ENCODE results near the gene SLC22A2.
"Not testable (repeated sequence)": the region's sequence is repeated elsewhere in the genome, so short reads cannot be mapped to it uniquely, and the experiment has no call there.

SLC22A2 gene

DNA sequence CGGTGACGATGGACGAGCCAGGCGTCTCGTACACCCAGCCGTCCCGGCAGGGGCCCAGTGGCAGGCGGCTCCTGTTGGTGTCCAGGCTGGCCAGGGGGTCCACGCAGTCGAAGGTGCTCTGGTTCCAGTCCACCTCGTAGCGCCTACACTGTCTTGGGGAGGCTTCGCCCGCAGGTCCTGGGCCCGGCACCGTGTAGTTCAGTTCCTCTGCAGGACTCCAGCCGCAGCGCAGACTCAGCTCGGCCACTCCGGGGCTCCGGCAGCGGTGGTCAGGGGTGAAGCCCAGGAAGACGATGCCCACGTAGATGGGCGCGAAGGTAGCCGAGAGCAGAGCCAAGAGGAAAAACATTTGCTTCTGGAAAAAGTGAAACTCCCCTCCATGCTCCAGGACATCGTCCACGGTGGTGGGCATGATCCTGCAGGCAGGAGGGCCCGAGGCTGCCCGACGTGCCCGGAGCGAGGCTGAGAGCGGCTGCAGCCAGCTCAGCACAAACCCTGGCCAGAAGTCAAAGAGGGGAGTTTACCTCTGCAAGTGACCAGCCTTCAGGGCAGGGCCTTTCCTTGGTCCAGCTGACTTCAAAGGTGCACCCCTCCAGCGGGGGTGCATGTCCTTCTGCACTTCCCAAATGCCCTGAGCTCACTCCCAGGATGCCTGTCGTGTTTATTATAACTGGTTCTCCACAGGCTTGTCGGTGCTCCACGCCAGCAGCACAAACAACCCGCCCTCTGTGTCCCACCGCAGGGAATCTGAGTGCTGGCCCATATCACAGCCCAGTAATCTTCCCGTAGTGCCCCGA lies at the start of gene SLC22A2:
Gene SLC22A2, minus strand, starts transcription at position 476 of the 797 bp plus-strand sequence. Its CDS starts 64 bp downstream, at position 412.
- no peak for DNase-seq (ENCODE audit: low read depth)

DNA sequence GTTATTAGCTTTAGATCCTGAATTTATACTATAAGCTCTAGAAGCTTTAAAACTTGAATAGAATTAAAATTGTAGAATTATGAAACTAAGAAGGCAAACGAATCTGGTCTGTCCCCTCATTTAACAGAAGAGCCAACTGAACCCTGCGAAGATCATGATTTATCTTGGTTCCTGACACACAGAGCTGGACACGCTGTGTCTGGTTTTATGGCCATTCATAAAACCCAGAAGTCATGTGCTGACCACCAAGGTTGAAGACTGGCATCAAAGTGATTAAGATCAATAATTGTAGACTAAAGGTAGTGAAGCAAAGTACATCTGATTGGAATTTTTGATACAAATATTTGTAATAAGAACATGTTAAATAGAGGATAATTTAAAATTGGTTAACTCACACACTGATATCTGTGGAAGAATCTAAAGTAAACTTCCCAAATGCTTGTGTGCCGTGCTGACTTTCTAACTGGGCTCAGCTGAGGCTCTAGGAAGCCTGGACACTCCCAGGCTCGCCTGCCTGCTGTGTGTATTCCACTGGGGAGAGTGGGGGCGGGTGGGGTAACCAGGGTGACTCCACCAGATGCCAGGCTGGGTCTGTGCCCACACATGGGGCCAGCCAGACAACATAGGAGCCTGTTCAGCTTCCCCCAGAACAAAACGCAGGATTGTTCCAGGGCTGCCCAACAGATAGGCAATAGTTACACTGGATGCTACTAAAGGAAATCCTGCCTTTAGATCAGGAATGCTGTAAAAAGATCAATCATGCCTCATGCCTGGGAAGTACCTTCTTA lies 47.5 kb upstream of the SLC22A2 start:
- no peak for DNase-seq (ENCODE audit: low read depth)

DNA sequence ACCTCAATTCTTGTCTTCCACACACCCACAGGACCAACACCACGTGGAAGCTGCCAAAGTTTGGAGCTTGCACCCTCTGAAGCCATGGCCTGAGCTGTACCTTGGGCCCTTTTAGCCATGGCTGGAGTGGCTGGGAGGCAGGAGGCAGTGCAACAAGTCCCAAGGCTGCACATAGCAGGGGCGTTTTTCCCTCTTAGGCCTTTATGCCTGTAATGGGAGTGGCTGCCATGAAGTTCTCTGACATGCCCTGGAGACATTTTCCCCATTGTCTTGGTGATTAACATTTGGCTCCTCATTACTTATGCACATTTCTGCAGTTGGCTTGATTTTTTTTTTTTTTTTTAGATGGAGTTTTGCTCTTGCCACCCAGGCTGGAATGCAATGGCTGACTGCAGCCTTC lies 45.2 kb upstream of the SLC22A2 start:
- DNase-seq (ENCODE audit: low read depth) = no peak

DNA sequence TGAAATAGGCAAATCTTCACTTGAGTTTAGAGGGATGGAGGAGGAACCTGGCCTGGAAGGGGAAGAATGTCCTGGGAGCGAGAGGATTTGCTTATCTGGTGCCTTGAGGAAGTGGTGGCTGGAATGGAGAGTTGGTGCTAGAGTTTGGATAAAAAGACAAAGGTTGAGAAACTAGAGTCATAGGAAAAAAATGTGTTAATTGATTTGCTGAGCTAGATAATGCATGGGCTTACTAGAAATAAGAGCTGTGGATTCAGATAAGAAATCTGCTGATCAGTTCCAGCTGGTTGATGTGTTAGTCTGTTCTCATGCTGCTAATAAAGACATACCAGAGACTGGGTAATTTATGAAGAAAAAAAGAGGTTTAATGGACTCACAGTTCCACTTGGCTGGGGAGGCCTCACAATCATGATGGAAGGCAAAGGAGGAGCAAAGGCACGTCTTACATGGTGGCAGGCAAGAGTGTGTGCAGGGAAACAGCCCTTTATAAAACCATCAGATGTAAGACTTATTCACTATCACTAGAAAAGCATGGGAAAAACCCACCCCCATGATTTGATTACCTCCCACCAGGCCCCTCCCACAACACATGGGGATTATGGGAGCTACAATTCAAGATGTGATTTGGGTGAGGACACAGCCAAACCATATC lies 43.9 kb upstream of the SLC22A2 start:
- DNase-seq (ENCODE audit: low read depth) = not testable (repeated sequence)

DNA sequence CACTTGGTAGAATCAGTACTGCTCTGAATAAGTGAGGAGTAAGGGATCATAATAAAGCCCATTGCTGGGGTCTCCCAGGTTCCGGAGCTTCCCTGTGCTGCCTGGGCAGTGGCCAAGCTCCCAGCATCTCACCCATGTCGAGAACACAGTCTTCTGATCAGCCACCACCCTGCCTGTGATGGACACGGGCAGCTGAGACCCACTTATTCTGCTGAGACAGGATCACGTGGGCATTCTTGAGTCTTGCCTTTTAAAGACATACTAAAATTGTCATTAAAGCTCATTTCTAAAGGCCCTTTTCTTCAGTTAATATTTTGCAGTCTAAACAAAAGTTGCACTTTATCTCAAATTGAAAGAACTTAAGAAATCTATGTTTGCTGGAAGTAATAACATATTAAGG lies 42.7 kb upstream of the SLC22A2 start:
- DNase-seq (ENCODE audit: low read depth) = no peak

DNA sequence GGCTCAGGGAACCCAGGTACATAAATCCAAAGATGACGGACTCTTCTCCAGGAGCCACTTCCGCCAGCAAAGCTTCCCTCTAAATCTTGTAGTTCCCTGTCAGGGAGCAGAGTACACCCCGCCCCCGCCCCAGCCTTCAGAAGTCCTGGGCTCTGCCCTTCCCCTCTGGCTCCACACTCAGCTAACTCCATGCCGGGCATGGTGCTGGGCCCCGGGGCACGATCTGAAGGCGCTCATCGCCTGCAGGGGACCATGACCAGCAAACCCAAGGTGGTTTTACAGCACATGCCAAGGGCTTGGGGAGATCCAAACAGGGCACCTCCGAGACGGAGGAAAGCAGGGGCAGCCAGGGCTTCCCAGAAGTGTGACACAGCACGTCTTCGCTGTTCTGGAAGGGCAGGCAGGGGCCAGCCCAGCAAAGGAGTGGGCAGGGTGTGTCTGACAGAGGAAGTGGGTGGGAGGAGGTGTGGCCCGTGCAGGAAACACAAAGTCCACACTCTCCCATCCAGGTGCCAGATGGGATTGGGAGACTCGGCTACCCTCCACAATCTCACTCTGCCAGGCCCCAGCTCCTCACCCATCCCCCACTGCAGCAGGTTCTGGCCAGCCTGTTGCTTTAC lies 41.6 kb upstream of the SLC22A2 start:
- DNase-seq (ENCODE audit: low read depth) = no peak

DNA sequence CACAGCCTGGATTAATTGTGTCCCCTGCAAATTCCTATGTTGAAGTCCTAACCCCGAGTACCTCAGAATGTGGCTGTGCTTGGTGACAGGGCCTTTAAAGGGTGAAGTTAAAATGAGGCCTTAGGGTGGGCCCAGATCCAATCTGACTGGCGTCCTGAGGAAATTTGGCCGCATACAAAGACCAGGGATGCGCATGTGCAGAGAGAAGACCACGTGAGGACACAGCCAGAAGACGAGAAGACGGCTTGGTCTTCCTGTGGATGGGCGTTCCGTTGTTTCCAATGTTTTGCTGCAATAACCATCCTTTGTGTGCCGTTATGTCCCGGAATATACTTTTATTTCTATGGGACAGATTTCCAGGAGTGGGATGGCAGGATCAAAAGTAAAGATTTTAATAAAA lies 40.9 kb upstream of the SLC22A2 start:
- no peak for DNase-seq (ENCODE audit: low read depth)

DNA sequence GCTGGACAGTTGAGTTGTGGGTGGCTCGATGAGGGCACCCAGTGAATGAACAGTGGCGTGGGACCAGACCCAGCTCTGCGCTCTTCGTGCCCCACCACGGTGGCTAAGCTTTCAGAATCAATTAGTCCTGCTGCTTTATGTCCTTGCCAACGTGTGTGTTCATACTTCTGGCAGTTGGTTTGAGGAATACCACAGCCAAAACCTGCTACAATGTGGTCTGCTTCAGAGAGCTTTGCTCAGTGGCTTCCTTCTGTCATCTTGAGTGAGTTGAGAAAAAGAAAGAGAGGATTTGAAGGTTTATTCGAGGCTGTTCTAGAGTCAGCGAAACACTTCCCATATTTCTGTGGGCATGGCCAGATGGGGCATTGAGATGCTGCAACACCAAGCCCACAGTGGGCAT lies 39.5 kb upstream of the SLC22A2 start:
- no peak for DNase-seq (ENCODE audit: low read depth)

DNA sequence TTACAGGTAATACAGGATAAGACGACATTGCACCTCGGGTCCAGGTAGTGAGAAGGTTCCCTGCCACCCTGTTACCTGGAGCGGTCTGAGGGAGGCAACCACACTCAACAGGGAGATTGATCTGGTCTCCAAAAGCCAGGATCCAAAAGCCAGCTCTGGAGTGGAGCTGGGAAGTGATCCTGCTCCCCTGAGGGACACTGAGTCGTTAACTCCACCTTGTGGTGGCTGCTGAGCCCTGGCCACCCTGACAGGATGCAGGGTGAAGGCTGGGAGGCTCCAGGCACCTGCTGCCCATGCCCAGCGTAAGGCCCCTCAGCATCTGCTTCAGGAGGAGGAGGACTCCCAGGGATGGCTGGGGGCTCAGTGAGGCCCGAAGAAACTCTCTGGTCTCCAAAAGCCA lies 38.7 kb upstream of the SLC22A2 start:
- DNase-seq (ENCODE audit: low read depth) = no peak

DNA sequence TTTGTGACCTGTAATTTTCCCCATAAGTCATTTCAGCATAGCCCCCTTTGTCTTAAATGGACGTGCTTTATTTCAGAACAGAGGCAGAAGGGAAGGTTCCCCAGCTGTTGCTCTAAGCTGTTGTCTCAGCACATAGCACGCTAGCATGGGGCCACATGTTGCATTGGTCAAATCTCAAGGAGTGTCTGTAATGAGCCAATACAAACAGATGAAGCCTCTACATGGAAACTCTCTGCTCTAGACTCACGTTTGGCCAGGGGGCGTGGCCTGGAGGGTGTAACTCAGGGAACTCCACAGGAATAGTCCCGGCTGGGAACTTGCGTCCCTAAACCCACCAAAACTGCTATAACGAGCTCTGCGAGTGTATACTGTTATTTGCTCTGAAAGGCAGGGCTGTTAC lies 35.2 kb upstream of the SLC22A2 start:
- no peak for DNase-seq (ENCODE audit: low read depth)

DNA sequence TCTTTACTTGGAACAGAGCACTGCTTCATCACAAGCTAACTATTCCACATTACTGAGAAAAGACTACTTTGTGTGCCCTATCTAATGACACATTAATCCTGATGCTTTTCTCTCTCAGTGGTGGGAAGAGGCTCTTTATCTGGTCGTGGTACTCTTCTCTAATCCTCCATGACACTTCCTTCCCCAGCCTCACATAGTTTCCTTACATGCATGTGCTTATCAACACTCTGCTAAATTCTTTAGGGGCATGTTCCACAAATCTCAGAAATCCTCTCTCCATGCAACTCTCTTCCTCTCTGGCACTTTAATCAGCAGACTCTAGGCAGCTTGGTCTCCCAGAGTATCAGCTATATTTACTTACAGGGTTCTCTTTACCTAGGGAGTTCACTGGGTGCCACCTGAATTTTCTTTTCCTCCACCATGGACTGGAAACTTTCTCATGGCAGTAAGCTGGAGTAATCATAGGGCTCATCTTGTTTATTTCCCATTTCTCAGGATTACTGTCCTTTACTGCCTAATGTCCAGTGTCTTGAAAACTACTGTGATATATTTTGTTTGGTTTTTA lies 27.0 kb upstream of the SLC22A2 start:
- DNase-seq (ENCODE audit: low read depth) = no peak

DNA sequence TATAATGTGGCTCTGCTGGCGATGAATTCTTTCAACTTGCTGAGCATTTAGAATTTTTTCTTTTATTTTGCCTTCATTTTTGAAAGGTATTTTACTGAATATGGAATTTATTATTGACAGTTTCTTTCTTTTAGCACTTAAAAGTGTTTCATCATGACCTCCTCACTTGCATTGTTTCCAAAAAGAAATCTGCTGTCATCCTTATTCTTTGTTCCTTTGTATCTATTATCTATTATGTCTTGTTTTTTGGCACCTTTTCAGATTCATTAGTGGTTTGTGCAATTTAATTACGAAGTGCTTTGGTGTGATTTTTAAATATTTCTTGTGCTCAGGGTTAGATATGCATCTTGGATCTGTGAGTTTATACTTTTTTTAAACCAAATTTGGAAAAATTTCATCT lies 26.0 kb upstream of the SLC22A2 start:
- DNase-seq (ENCODE audit: low read depth) = no peak

DNA sequence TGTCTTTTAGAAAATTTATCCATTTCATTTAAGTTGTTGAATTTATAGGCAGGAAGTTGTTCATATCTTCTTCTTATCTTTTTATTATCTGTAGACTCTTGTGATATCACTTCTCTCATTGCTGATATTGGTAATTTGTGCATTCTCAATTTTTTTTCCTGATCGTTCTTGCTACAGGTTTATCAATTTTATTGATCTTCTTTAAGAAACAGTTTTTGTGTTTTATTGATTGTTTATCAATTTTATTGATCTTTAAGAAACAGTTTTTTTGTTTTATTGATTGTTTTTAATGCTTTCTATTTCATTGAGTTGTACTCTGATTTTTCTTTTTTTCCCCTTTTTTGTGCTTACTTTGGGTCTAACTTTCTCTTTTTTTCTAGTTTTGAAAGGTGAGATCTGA lies 23.8 kb upstream of the SLC22A2 start:
- DNase-seq (ENCODE audit: low read depth) = no peak

DNA sequence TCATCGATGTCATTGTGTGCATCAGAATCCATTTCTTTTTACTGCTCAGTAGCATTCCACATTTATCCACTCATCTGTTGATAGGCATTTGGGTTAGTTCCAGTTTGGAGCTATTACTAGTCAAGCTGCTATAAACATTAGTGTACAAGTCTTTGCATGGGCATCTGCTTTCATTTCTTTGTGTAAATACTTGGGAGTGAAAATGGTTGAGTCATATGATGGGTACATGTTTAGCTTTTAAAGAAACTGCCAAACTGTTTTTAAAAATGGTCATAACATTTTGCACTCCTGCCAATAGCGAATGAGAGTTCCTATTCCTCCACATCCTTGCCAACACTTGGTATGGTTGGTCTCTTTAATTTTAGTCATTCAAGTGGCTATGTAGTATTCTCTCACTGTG lies 21.2 kb upstream of the SLC22A2 start:
- peak; percentile 12 for DNase-seq (ENCODE audit: low read depth)

DNA sequence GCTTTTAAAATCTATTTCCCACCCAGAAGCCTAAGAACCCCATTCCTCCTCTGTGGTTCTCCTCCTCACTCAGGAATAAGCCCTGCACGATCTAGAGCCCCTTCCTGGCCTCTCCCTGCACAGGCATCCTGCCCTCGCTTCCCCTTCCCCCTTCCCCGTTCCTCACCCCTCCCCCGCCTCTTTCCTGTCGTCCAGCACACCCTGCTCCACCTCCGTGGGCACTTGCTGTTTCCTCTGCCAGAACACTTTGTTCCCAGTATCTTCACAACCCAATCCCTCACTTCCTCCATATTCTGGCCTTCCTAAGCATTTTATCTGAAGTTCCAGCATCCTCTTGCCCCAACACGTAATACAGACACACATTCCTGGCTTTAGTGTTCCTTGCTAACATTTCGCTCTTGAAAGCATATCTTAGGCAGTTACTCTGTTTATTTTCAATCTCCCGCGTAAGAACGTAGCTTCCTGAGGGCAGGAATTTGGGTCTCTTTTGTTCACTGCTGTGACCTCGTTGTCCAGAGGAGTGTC lies 20.2 kb upstream of the SLC22A2 start:
- DNase-seq (ENCODE audit: low read depth) = no peak

DNA sequence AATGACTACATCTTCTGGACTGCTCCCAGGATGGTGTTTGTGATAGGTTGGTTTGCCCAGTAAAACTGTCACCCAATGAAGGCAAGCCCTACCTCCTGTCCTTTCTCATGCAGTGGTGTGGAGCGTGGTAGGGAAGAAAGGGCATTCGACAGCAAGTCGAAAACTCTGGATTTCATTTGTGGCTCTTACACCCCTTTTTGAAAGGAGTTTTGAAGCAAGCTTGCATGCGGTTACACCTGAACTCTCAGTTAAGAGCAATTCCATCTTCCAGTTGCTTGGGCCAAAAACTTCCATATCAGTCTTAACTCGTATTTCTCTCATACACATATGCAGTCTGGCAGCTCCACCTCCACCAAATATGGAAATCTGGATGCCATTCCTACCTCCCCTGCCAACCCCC lies 19.7 kb upstream of the SLC22A2 start:
- no peak for DNase-seq (ENCODE audit: low read depth)

DNA sequence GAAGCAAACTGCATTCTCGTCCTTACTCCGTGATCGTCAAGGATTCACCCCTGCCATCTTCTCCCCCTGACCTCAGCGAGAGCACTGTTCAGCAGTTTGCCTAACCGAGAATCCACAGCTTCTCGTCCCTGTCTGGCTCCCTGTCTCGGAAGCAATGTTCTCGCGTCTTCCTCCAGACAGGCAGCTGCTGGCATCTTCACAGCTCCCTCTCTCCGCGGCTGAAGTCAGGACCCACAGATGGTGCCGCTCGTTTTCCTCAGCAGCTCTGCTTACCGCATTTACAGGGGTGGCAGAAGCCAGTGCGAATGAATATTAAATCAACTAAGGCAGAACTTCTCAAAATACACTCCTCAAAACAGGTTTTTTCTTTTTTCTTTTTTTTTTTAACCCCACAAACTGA lies 18.9 kb upstream of the SLC22A2 start:
- no peak for DNase-seq (ENCODE audit: low read depth)

DNA sequence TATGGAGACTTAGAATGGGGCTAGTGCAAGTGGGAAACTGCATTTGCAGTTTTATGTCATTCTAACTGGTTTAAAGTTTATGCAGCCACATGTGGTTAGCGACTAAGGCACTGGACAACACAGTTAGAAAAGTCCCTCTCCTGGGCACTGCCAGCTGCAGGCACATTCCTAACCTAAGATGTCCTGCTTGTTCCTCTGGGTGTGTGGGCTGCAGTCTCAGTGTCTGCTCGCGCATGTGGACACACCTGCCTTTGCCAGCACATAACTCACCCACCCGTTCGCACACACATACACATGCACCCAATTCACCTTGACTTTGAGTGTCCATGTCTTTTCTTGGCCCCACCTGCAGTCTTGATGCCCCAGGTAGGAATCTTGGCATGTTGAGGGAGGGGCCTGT lies 18.5 kb upstream of the SLC22A2 start:
- no peak for DNase-seq (ENCODE audit: low read depth)

DNA sequence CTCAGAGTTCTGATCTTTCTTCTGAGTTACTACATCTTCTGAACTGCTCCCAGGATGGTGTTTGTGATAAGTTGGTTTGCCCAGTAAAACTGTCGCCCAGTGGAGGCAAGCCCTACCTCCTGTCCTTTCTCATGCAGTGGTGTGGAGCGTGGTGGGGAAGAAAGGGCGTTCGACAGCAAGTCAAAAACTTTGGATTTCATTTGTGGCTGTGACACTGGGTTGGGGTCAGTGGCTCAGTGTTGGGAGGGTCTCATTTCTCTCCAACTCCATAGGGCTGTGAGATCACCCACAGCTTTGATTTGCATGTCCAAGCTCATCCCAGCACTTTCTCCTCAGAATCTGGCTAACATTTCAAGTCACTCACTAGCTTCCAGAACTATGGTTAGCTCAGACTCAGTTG lies 17.5 kb upstream of the SLC22A2 start:
- no peak for DNase-seq (ENCODE audit: low read depth)

DNA sequence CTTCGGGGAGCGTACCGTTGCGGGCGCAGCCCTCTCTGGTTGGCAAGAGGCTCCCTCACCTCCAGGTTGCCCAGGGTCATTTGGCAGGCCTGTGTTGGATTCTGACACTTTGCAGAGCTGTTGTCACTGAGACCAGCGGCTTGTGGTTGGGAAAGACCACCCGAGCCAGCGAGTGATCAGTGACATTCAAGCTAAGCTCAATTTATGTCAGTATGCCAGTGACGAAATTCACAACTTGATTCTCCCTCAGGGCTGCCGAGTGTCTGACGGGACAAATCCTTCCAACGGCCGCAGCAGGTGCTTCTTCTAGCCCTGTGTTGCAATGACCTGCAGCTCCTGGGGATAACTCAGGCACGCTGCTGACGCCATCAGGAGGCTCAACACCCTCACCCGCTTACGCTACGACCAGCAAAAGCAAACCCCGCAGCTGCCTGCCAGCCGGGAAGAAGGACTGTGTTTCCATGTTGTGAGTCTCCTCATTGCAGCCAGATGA lies 16.9 kb upstream of the SLC22A2 start:
- DNase-seq (ENCODE audit: low read depth) = no peak

DNA sequence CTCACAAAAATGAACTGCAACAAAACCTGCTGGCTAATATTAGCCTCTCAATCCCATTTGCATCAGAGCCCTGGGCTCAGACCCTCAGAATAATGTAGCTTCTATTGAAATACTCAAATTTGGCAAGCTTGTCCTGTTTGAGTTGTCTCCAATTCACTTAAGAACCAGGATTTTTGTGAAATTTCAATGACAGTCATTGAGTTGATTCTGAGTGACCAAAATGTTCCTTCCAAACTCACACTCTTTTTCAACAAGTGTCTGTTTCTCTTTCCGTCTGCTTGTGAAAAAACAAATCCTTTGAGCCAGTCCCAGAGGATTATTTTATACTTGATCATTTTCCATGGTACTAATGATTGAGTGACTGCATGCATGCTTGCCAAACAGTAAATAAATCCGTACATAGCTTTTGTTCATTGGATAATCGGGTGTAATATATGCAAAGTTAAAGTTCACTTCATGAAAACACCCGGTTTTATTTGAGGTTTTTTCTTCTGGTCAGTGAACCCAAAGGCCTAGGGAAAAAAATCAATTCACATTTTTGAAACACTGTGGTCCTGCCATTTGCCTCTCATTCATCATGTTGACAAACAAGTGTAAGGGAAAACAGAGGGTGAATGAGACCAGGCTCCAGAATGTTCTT lies 16.4 kb upstream of the SLC22A2 start:
- no peak for DNase-seq (ENCODE audit: low read depth)
